Stimulated activated naive CD8-positive, alpha-beta T cell treated with anti-CD3 and anti-CD28 coated beads, Interleukin-15, amount 100 ng/mL, for 72 hours (primary cell): ENCODE data around the gene LHPP.

Source experiments
- ATAC-seq: fragments of 150-1000 bp; cut with Tn5 transposase; 2 replicates; pipeline ENCODE4 v1.10.0; 2021; ENCODE audit warnings: mild to moderate bottlenecking, moderate library complexity
- DNase-seq, 2 donors: peaks; one replicate each; pipeline ENCODE4 v3.0.0; 2021 to 2022
- H3K27ac Mint-ChIP-seq, 2 donors: one replicate each; pipeline ENCODE4 v1.8.0; 2022; ENCODE audit warnings: mild to moderate bottlenecking in 2 of 2, mixed read lengths in 2 of 2, moderate library complexity in 2 of 2
- H3K27me3 Mint-ChIP-seq: one replicate; pipeline ENCODE4 v1.8.0; 2022; ENCODE audit warnings: mixed read lengths
- H3K4me1 Mint-ChIP-seq: one replicate; pipeline ENCODE4 v1.8.0; 2022; ENCODE audit warnings: mild to moderate bottlenecking, mixed read lengths
- H3K4me3 Mint-ChIP-seq, 2 donors: one replicate each; pipeline ENCODE4 v1.8.0; 2022; ENCODE audit warnings: mild to moderate bottlenecking in 2 of 2, mixed read lengths in 2 of 2, moderate library complexity in 1 of 2
- H3K9me3 Mint-ChIP-seq, 2 donors: one replicate each; pipeline ENCODE4 v1.8.0; 2022; ENCODE audit warnings: mixed read lengths in 2 of 2

LHPP gene

GRCh38 chr10:124653811-124654651, 192.4 kb downstream of the LHPP start:
- Mint-ChIP-seq H3K27ac (no peak overlapping the region), H3K4me1 (peaks cover 81% of the 10 kb centered on the region), H3K27me3 (no peaks in the 10 kb centered on the region), H3K4me3 (no peak overlapping the region), H3K9me3 (no peaks in the 10 kb centered on the region)
- ATAC-seq (no peak), DNase-seq (no peak)

- peaks cover 81% of the 10 kb centered on the region for H3K4me1 Mint-ChIP-seq
- no peaks in the 10 kb centered on the region for H3K27me3 Mint-ChIP-seq
- H3K4me3 Mint-ChIP-seq = no peak overlapping the region
- H3K27ac Mint-ChIP-seq = no peak overlapping the region
- H3K9me3 Mint-ChIP-seq = no peaks in the 10 kb centered on the region
- ATAC-seq = no peak
- no peak for DNase-seq
Measured at GRCh38 chr10:124654686-124655085, 193.1 kb downstream of the LHPP start.

GRCh38 chr10:124655191-124656112, 193.8 kb downstream of the LHPP start:
- DNase-seq (no peak), ATAC-seq (no peak)
- Mint-ChIP-seq H3K27me3 (no peaks in the 10 kb centered on the region), H3K4me3 (no peak overlapping the region), H3K27ac (peak overlapping the region in 1 of 2 donors; percentile 80), H3K9me3 (no peaks in the 10 kb centered on the region), H3K4me1 (peaks cover 80% of the 10 kb centered on the region)

- Mint-ChIP-seq H3K27me3 (no peaks in the 10 kb centered on the region), H3K4me1 (peaks cover 75% of the 10 kb centered on the region), H3K9me3 (no peaks in the 10 kb centered on the region), H3K4me3 (no peak overlapping the region), H3K27ac (no peak overlapping the region)
- ATAC-seq (no peak), DNase-seq (no peak)
Measured at GRCh38 chr10:124656113-124656490, 194.5 kb downstream of the LHPP start.

GRCh38 chr10:124656541-124656940, 194.9 kb downstream of the LHPP start:
- no peak for DNase-seq
- Mint-ChIP-seq H3K9me3 (no peaks in the 10 kb centered on the region), H3K4me3 (no peak overlapping the region), H3K27ac (no peak overlapping the region), H3K27me3 (no peaks in the 10 kb centered on the region), H3K4me1 (peaks cover 71% of the 10 kb centered on the region)
- ATAC-seq = no peak

- DNase-seq (no peak), ATAC-seq (no peak)
- H3K27me3 Mint-ChIP-seq = no peaks in the 10 kb centered on the region
- peaks cover 58% of the 10 kb centered on the region for H3K4me1 Mint-ChIP-seq
- no peak overlapping the region for H3K27ac Mint-ChIP-seq
- no peak overlapping the region for H3K4me3 Mint-ChIP-seq
- no peaks in the 10 kb centered on the region for H3K9me3 Mint-ChIP-seq
Measured at GRCh38 chr10:124657806-124658205, 196.2 kb downstream of the LHPP start.

GRCh38 chr10:124658591-124659242, 197.1 kb downstream of the LHPP start:
- no peak overlapping the region for H3K4me3 Mint-ChIP-seq
- no peak for ATAC-seq
- H3K4me1 Mint-ChIP-seq = peaks cover 53% of the 10 kb centered on the region
- no peaks in the 10 kb centered on the region for H3K27me3 Mint-ChIP-seq
- no peak overlapping the region for H3K27ac Mint-ChIP-seq
- DNase-seq = no peak
- no peaks in the 10 kb centered on the region for H3K9me3 Mint-ChIP-seq

GRCh38 chr10:124659380-124659779, 197.8 kb downstream of the LHPP start:
- Mint-ChIP-seq H3K27ac (no peak overlapping the region), H3K4me3 (no peak overlapping the region), H3K9me3 (no peaks in the 10 kb centered on the region), H3K27me3 (no peaks in the 10 kb centered on the region), H3K4me1 (peaks cover 50% of the 10 kb centered on the region)
- no peak for DNase-seq
- no peak for ATAC-seq

GRCh38 chr10:124660404-124661125, 198.9 kb downstream of the LHPP start:
- no peak for ATAC-seq
- Mint-ChIP-seq H3K27me3 (no peaks in the 10 kb centered on the region), H3K4me1 (peaks cover 44% of the 10 kb centered on the region), H3K4me3 (no peak overlapping the region), H3K27ac (no peak overlapping the region), H3K9me3 (no peaks in the 10 kb centered on the region)
- no peak for DNase-seq

- peaks cover 40% of the 10 kb centered on the region for H3K4me1 Mint-ChIP-seq
- no peak overlapping the region for H3K27ac Mint-ChIP-seq
- no peak overlapping the region for H3K4me3 Mint-ChIP-seq
Measured at GRCh38 chr10:124661660-124662180, 200.1 kb downstream of the LHPP start.

GRCh38 chr10:124663228-124663627, 201.6 kb downstream of the LHPP start:
- DNase-seq (no peak), ATAC-seq (no peak)
- Mint-ChIP-seq H3K9me3 (no peaks in the 10 kb centered on the region), H3K27ac (no peak overlapping the region), H3K27me3 (no peaks in the 10 kb centered on the region), H3K4me1 (peaks cover 36% of the 10 kb centered on the region), H3K4me3 (no peak overlapping the region)

More at GRCh38 chr10:124661660-124662180, 200.1 kb downstream of the LHPP start:
- DNase-seq (no peak), ATAC-seq (no peak)
- no peaks in the 10 kb centered on the region for H3K27me3 Mint-ChIP-seq
- no peaks in the 10 kb centered on the region for H3K9me3 Mint-ChIP-seq
